Measurements from ENCODE around the gene SWAP70.

The SWAP70 gene

GRCh38 chr11:9672288-9672916 lies 8.5 kb downstream of the SWAP70 start:
- Histone ChIP-seq H3K27ac (ENCODE audit: low read depth, low read length) (no peak overlapping the region), H3K9me3 (ENCODE audit: control insufficient read depth, insufficient read depth, low read length) (no peaks in the 10 kb centered on the region), H3K27me3 (ENCODE audit: control insufficient read depth, insufficient read depth, low read length) (no peaks in the 10 kb centered on the region), H3K4me3 (ENCODE audit: low read depth, low read length) (no peak overlapping the region), H3K9ac (ENCODE audit: low read depth, low read length) (no peak overlapping the region), H3K4me1 (ENCODE audit: control insufficient read depth, insufficient read depth, low read length) (peaks cover 15% of the 10 kb centered on the region), H3K36me3 (ENCODE audit: control insufficient read depth, insufficient read depth, low read length) (peaks cover 6% of the 10 kb centered on the region)

- H3K27me3 ChIP-seq (ENCODE audit: control insufficient read depth, insufficient read depth, low read length), result no peaks in the 10 kb centered on the region
- H3K36me3 ChIP-seq (ENCODE audit: control insufficient read depth, insufficient read depth, low read length), result peaks cover 6% of the 10 kb centered on the region
- no peak overlapping the region for H3K4me3 ChIP-seq (ENCODE audit: low read depth, low read length)
- no peak overlapping the region for H3K9ac ChIP-seq (ENCODE audit: low read depth, low read length)
- H3K27ac ChIP-seq (ENCODE audit: low read depth, low read length), result no peak overlapping the region
- H3K4me1 ChIP-seq (ENCODE audit: control insufficient read depth, insufficient read depth, low read length), result peaks cover 20% of the 10 kb centered on the region
- H3K9me3 ChIP-seq (ENCODE audit: control insufficient read depth, insufficient read depth, low read length), result no peaks in the 10 kb centered on the region
Observed at GRCh38 chr11:9672918-9673317, 9.0 kb downstream of the SWAP70 start.

DNA sequence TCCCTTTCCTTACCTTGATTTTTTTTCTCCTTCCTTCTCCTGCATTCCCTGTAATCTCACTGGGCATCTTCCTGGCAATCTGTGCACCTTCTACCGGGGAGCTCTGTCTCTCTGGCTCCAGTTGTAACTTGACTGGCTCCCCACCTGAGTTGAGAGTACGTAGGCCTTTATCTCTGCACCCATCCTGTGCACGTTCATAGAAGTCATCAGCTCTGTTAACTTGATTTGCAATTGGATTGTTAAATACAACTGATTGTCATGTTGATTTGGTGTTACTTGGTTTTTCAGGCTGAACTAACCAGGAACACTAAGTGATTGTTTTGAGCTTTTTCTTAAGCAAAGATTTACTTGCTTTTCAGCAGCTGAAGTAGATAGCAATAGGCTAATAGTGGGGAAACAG lies 11.8 kb downstream of the SWAP70 start:
- no peaks in the 10 kb centered on the region for H3K9me3 ChIP-seq (ENCODE audit: control insufficient read depth, insufficient read depth, low read length)
- peaks cover 6% of the 10 kb centered on the region for H3K36me3 ChIP-seq (ENCODE audit: control insufficient read depth, insufficient read depth, low read length)
- peak overlapping the region; percentile 9 for H3K9ac ChIP-seq (ENCODE audit: low read depth, low read length)
- H3K4me1 ChIP-seq (ENCODE audit: control insufficient read depth, insufficient read depth, low read length), result peaks cover 34% of the 10 kb centered on the region
- no peaks in the 10 kb centered on the region for H3K27me3 ChIP-seq (ENCODE audit: control insufficient read depth, insufficient read depth, low read length)
- peak overlapping the region; percentile 92 for H3K27ac ChIP-seq (ENCODE audit: low read depth, low read length)
- H3K4me3 ChIP-seq (ENCODE audit: low read depth, low read length), result peak overlapping the region; percentile 42

DNA sequence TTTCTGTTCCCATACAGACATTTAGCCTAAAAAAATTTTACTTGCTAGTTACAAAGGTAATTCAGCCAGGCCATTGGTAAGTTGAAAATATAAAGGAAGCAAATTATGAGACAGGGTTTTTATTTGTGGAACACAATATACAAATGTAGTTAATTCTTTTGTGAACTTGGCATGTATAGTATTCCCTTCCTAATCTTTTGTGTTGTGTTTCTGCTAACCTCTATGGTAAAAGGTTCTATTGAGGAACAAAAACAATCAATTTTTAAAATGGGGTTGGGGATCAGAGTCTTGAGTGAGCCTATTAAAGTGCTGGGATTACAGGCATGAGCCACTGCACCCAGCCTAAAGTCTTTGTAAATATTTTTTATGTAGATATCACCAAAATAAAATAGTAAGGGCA lies 14.1 kb downstream of the SWAP70 start:
- Histone ChIP-seq H3K27me3 (ENCODE audit: control insufficient read depth, insufficient read depth, low read length) (no peaks in the 10 kb centered on the region), H3K27ac (ENCODE audit: low read depth, low read length) (peak overlapping the region; percentile 13), H3K4me1 (ENCODE audit: control insufficient read depth, insufficient read depth, low read length) (peaks cover 50% of the 10 kb centered on the region), H3K36me3 (ENCODE audit: control insufficient read depth, insufficient read depth, low read length) (peaks cover under 1% of the 10 kb centered on the region; the same call in 1 of the 2 replicates), H3K9me3 (ENCODE audit: control insufficient read depth, insufficient read depth, low read length) (no peaks in the 10 kb centered on the region), H3K9ac (ENCODE audit: low read depth, low read length) (no peak overlapping the region), H3K4me3 (ENCODE audit: low read depth, low read length) (no peak overlapping the region)

GRCh38 chr11:9678576-9678975 lies 14.7 kb downstream of the SWAP70 start:
- Histone ChIP-seq H3K36me3 (ENCODE audit: control insufficient read depth, insufficient read depth, low read length) (no peaks in the 10 kb centered on the region), H3K4me3 (ENCODE audit: low read depth, low read length) (no peak overlapping the region), H3K27me3 (ENCODE audit: control insufficient read depth, insufficient read depth, low read length) (no peaks in the 10 kb centered on the region), H3K9me3 (ENCODE audit: control insufficient read depth, insufficient read depth, low read length) (no peaks in the 10 kb centered on the region), H3K9ac (ENCODE audit: low read depth, low read length) (no peak overlapping the region), H3K27ac (ENCODE audit: low read depth, low read length) (peak overlapping the region; percentile 14), H3K4me1 (ENCODE audit: control insufficient read depth, insufficient read depth, low read length) (peaks cover 53% of the 10 kb centered on the region)

GRCh38 chr11:9680028-9680427 lies 16.2 kb downstream of the SWAP70 start:
- Histone ChIP-seq H3K9ac (ENCODE audit: low read depth, low read length) (no peak overlapping the region), H3K36me3 (ENCODE audit: control insufficient read depth, insufficient read depth, low read length) (no peaks in the 10 kb centered on the region; the same call in 1 of the 2 replicates), H3K27ac (ENCODE audit: low read depth, low read length) (no peak overlapping the region), H3K9me3 (ENCODE audit: control insufficient read depth, insufficient read depth, low read length) (no peaks in the 10 kb centered on the region), H3K4me3 (ENCODE audit: low read depth, low read length) (no peak overlapping the region), H3K27me3 (ENCODE audit: control insufficient read depth, insufficient read depth, low read length) (no peaks in the 10 kb centered on the region), H3K4me1 (ENCODE audit: control insufficient read depth, insufficient read depth, low read length) (peaks cover 54% of the 10 kb centered on the region)

DNA sequence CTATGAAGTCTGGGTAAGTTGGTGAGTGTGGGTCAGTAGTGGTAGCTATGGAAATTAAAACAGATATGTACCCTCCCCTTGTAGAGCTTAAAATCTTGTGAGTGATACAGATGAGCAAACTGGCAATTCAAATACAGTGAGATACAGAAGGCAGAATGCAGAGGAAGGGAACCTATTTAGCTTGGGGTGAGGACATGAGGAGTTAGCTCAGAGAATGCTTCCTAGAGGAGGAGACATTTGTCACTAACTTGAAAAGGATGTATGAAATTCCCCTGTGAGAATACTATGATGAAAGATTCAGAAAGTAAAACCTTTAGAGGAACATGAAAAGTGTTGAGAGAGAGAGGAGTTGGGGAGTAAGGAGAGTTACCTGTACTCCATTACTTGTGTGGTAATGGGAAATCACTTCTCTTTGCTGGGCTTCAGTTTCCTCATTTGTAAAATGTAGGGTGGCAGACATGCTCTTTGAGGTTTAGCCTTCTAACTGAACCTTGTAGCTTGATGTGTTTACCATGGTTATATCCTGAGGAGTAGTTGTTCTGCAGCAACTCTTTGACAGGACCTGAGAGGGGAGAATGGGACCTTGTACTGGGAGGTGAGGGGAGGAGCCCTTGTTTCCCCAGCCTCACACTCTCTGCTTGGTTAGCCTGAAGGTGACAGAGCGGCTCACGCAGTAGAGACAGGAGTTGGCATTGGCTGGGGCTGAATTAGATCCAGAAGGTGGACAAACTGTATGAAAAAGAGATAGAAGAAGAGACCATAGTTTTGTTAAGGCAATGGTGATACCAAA lies 17.9 kb downstream of the SWAP70 start:
- Histone ChIP-seq H3K4me3 (ENCODE audit: low read depth, low read length) (no peak overlapping the region), H3K36me3 (ENCODE audit: control insufficient read depth, insufficient read depth, low read length) (no peaks in the 10 kb centered on the region; the same call in 1 of the 2 replicates), H3K9me3 (ENCODE audit: control insufficient read depth, insufficient read depth, low read length) (no peaks in the 10 kb centered on the region), H3K27me3 (ENCODE audit: control insufficient read depth, insufficient read depth, low read length) (no peaks in the 10 kb centered on the region), H3K9ac (ENCODE audit: low read depth, low read length) (no peak overlapping the region), H3K27ac (ENCODE audit: low read depth, low read length) (peak overlapping the region; percentile 14), H3K4me1 (ENCODE audit: control insufficient read depth, insufficient read depth, low read length) (peaks cover 47% of the 10 kb centered on the region)

DNA sequence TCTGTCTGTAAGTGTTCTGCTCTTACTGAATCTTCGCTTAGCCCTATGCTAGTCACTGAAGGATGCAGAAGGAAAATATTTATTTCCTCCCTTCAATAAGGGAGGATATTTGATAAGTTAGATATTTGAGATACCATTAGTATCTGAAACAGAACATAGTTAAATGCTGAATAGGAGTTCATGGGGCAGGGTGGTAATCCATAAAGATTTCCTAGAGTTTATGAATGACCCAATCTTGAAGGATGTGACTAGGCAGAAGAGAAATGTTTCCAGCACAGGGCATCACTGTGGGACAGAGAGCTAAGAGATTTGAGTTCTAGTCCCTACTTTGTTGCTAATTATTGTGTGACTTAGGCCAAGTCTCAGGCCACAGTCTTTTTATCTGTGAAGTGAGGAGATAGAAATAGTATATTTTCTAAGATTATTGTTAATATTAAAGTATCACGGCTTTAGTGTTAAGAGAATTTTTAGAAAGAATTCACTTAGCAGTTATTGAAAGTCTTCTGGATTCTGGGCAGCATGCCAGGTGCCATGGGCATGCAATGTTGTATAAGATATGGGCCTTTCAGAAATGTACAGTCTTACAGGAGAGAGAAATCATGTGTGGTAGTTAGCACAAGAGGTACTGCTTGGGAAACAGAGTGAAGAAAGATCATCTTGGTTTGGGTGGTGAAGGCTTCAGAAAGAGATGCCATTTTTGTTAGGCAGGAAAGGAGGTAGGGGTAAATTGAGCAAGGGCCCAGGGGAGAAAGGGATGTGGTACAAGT lies 24.0 kb downstream of the SWAP70 start:
- Histone ChIP-seq H3K27ac (ENCODE audit: low read depth, low read length) (peak overlapping the region; percentile 40), H3K9me3 (ENCODE audit: control insufficient read depth, insufficient read depth, low read length) (no peaks in the 10 kb centered on the region), H3K4me1 (ENCODE audit: control insufficient read depth, insufficient read depth, low read length) (peaks cover 37% of the 10 kb centered on the region), H3K36me3 (ENCODE audit: control insufficient read depth, insufficient read depth, low read length) (no peaks in the 10 kb centered on the region; the same call in 1 of the 2 replicates), H3K27me3 (ENCODE audit: control insufficient read depth, insufficient read depth, low read length) (no peaks in the 10 kb centered on the region), H3K4me3 (ENCODE audit: low read depth, low read length) (no peak overlapping the region), H3K9ac (ENCODE audit: low read depth, low read length) (no peak overlapping the region)

- Histone ChIP-seq H3K4me1 (ENCODE audit: control insufficient read depth, insufficient read depth, low read length) (peaks cover 37% of the 10 kb centered on the region), H3K36me3 (ENCODE audit: control insufficient read depth, insufficient read depth, low read length) (peaks cover under 1% of the 10 kb centered on the region; the same call in 1 of the 2 replicates), H3K9ac (ENCODE audit: low read depth, low read length) (no peak overlapping the region), H3K4me3 (ENCODE audit: low read depth, low read length) (no peak overlapping the region), H3K27me3 (ENCODE audit: control insufficient read depth, insufficient read depth, low read length) (no peaks in the 10 kb centered on the region), H3K9me3 (ENCODE audit: control insufficient read depth, insufficient read depth, low read length) (no peaks in the 10 kb centered on the region), H3K27ac (ENCODE audit: low read depth, low read length) (peak overlapping the region; percentile 56)
Observed at GRCh38 chr11:9688716-9689511, 25.0 kb downstream of the SWAP70 start.

- Histone ChIP-seq H3K4me3 (ENCODE audit: low read depth, low read length) (no peak overlapping the region), H3K36me3 (ENCODE audit: control insufficient read depth, insufficient read depth, low read length) (peaks cover 8% of the 10 kb centered on the region), H3K27me3 (ENCODE audit: control insufficient read depth, insufficient read depth, low read length) (no peaks in the 10 kb centered on the region), H3K27ac (ENCODE audit: low read depth, low read length) (peak overlapping the region; percentile 56), H3K9ac (ENCODE audit: low read depth, low read length) (no peak overlapping the region), H3K4me1 (ENCODE audit: control insufficient read depth, insufficient read depth, low read length) (peaks cover 40% of the 10 kb centered on the region), H3K9me3 (ENCODE audit: control insufficient read depth, insufficient read depth, low read length) (no peaks in the 10 kb centered on the region)
Observed at GRCh38 chr11:9689721-9690120, 25.8 kb downstream of the SWAP70 start.
